ENCODE results near the gene RNF220. TPM values are rescaled to one million over a fixed set of nuclear protein-coding genes. Genes with fewer than 3 reads are reported as not detected.

Gene RNF220
- total and polyA plus RNA-seq, 2 donors (not counting 3 experiments of a cell fraction or from before 2014, with no cell fraction given) = 62.7 to 66.6 TPM

GRCh38 chr1:44442791-44443190 is 37.7 kb downstream of the RNF220 start:
- Histone ChIP-seq H3K4me3 (replicated peaks in 1 of 3; ENCODE audit: insufficient read depth in 1 of 3, low read depth in 1 of 3, low read length in 3 of 3) (no peak overlapping the region), H4K20me1 (replicated peaks; ENCODE audit: control insufficient read depth, extremely low read depth, insufficient read depth, low read length) (no peaks in the 10 kb centered on the region), H3K79me2 (ENCODE audit: control insufficient read depth, insufficient read depth, low read length) (no peaks in the 10 kb centered on the region), H3K36me3 (ENCODE audit: control insufficient read depth in 2 of 2, extremely low read depth in 1 of 2, insufficient read depth in 2 of 2, low read length in 2 of 2) (no peaks in the 10 kb centered on the region), H3K9ac (replicated peaks; ENCODE audit: extremely low read depth, insufficient read depth, low read length) (no peak overlapping the region), H3K27ac (ENCODE audit: insufficient read depth, low read depth, low read length) (no peak overlapping the region), H3K9me1 (replicated peaks; ENCODE audit: control insufficient read depth, extremely low read depth, insufficient read depth, low read length) (no peaks in the 10 kb centered on the region), H3K9me3 (replicated peaks; ENCODE audit: control insufficient read depth, insufficient read depth, low read length) (no peaks in the 10 kb centered on the region), H3K4me2 (ENCODE audit: insufficient read depth, low read length) (no peak overlapping the region), H3K27me3 (ENCODE audit: control insufficient read depth in 2 of 2, insufficient read depth in 2 of 2, low read length in 2 of 2) (peaks cover 8 to 24% of the 10 kb centered on the region in 2 experiments), H3K4me1 (ENCODE audit: control insufficient read depth, extremely low read depth, insufficient read depth, low read length) (no peaks in the 10 kb centered on the region), H2AFZ (ENCODE audit: low read depth, low read length) (no peak overlapping the region)
- BruUV-seq (replicated peaks) = no TSS peak
- intact Hi-C loops (cut with micrococcal nuclease) = no loop called here
- no peak for FAIRE-seq
- no peak for DNase-seq (ENCODE audit: low read depth, low spot score)
- POLR2A ChIA-PET = no interaction called here
- CTCF ChIA-PET = interaction anchor here (1.0 kb wide), 1 partner anchor 65 kb away, joined by 3 read pairs; no protein-coding TSS in a partner anchor
- TF ChIP-seq POLR2AphosphoS5 (IDR thresholded peaks at IDR 0.05; ENCODE audit: insufficient read depth, low read depth, low read length) (no peak), MYC (IDR thresholded peaks at IDR 0.05; ENCODE audit: low read depth, low read length) (no peak), FOS (IDR thresholded peaks at IDR 0.05; ENCODE audit: borderline replicate concordance, insufficient read depth, low read length) (no peak), EZH2 (IDR thresholded peaks at IDR 0.05; ENCODE audit: borderline replicate concordance, low read depth, low read length, severe bottlenecking) (no peak), POLR2A (IDR thresholded peaks at IDR 0.05; ENCODE audit: low read depth, low read length) (no peak), JUN (IDR thresholded peaks at IDR 0.05; ENCODE audit: borderline replicate concordance, insufficient read depth, insufficient read length, low read depth) (no peak), GATA2 (IDR thresholded peaks at IDR 0.05; ENCODE audit: insufficient read depth, insufficient read length, low read depth, low read length) (no peak), MAX (IDR thresholded peaks at IDR 0.05; ENCODE audit: insufficient read depth, insufficient read length) (no peak)
- TF ChIP-seq, protein P1, sequence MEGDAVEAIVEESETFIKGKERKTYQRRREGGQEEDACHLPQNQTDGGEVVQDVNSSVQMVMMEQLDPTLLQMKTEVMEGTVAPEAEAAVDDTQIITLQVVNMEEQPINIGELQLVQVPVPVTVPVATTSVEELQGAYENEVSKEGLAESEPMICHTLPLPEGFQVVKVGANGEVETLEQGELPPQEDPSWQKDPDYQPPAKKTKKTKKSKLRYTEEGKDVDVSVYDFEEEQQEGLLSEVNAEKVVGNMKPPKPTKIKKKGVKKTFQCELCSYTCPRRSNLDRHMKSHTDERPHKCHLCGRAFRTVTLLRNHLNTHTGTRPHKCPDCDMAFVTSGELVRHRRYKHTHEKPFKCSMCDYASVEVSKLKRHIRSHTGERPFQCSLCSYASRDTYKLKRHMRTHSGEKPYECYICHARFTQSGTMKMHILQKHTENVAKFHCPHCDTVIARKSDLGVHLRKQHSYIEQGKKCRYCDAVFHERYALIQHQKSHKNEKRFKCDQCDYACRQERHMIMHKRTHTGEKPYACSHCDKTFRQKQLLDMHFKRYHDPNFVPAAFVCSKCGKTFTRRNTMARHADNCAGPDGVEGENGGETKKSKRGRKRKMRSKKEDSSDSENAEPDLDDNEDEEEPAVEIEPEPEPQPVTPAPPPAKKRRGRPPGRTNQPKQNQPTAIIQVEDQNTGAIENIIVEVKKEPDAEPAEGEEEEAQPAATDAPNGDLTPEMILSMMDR (IDR thresholded peaks at IDR 0.05; ENCODE audit: extremely low read depth in 1 of 2, insufficient read depth in 1 of 2, low read depth in 1 of 2, low read length in 2 of 2) = no peak
- dilution Hi-C loops (cut with MboI; ENCODE audit: extremely low pct_ligation_motif_present, low sequenced_read_pairs) = no loop called here
